IPS DF 4.7 (cell line): ENCODE data around the gene PHLDB2.

Experiments
- DNase-seq: peaks from one replicate; pipeline ENCODE4 v3.0.0-alpha.2; 2013; ENCODE audit warnings: low spot score; ENCODE audit errors: extremely low read depth

The PHLDB2 gene

GRCh38 chr3:111923095-111923771 is 64.2 kb downstream of the PHLDB2 start:
- no peak for DNase-seq

- no peak for DNase-seq
Observed at GRCh38 chr3:111923806-111924205, 64.7 kb downstream of the PHLDB2 start.

- DNase-seq = no peak
Observed at GRCh38 chr3:111924283-111924682, 65.2 kb downstream of the PHLDB2 start.

- no peak for DNase-seq
Observed at GRCh38 chr3:111926266-111926676, 67.2 kb downstream of the PHLDB2 start.

- DNase-seq = no peak
Observed at GRCh38 chr3:111928613-111929012, 69.5 kb downstream of the PHLDB2 start.

GRCh38 chr3:111929484-111929883 is 70.4 kb downstream of the PHLDB2 start:
- no peak for DNase-seq

- no peak for DNase-seq
Observed at GRCh38 chr3:111932946-111933345, 73.9 kb downstream of the PHLDB2 start.

- DNase-seq = no peak
Observed at GRCh38 chr3:111936191-111936841, 77.3 kb downstream of the PHLDB2 start.

- DNase-seq = no peak
Observed at GRCh38 chr3:111936967-111937366, 77.9 kb downstream of the PHLDB2 start.

- DNase-seq = no peak
Observed at GRCh38 chr3:111937871-111938270, 78.8 kb downstream of the PHLDB2 start.

- DNase-seq = no peak
Observed at GRCh38 chr3:111939873-111940272, 80.8 kb downstream of the PHLDB2 start.

- no peak for DNase-seq
Observed at GRCh38 chr3:111943533-111943932, 84.5 kb downstream of the PHLDB2 start.

GRCh38 chr3:111944372-111944771 is 85.3 kb downstream of the PHLDB2 start:
- no peak for DNase-seq

GRCh38 chr3:111947231-111947630 is 88.2 kb downstream of the PHLDB2 start:
- DNase-seq = no peak

- DNase-seq = no peak
Observed at GRCh38 chr3:111948786-111949185, 89.7 kb downstream of the PHLDB2 start.

GRCh38 chr3:111949712-111950111 is 90.6 kb downstream of the PHLDB2 start:
- no peak for DNase-seq

GRCh38 chr3:111951032-111951431 is 92.0 kb downstream of the PHLDB2 start:
- DNase-seq = no peak

- DNase-seq = no peak
Observed at GRCh38 chr3:111952086-111952485, 93.0 kb downstream of the PHLDB2 start.

- DNase-seq = no peak
Observed at GRCh38 chr3:111952866-111953450, 93.9 kb downstream of the PHLDB2 start.

- DNase-seq = no peak
Observed at GRCh38 chr3:111954228-111954990, 95.3 kb downstream of the PHLDB2 start.

- no peak for DNase-seq
Observed at GRCh38 chr3:111955876-111956275, 96.8 kb downstream of the PHLDB2 start.

- DNase-seq = no peak
Observed at GRCh38 chr3:111956449-111956848, 97.4 kb downstream of the PHLDB2 start.
